Neuronal stem cell (in vitro differentiated cells): ENCODE data around the gene MS4A14.

Experiments
- DNase-seq: peaks from one replicate; pipeline ENCODE4 v3.0.0-alpha.2; 2013; ENCODE audit warnings: low spot score
- H2AFZ ChIP-seq: one replicate; pipeline ENCODE4 v1.6.1; 2013; ENCODE audit warnings: mild to moderate bottlenecking, low read length, inconsistent platforms
- H2AK5ac ChIP-seq: 2 replicates; pipeline ENCODE4 v1.6.1; 2013; ENCODE audit warnings: low read depth, mild to moderate bottlenecking, inconsistent platforms, low read length, moderate library complexity, mixed read lengths
- H2BK120ac ChIP-seq: 2 replicates; pipeline ENCODE4 v1.6.1; 2013; ENCODE audit warnings: low read depth, mild to moderate bottlenecking, inconsistent platforms, low read length, moderate library complexity, mixed read lengths
- H2BK12ac ChIP-seq: one replicate; pipeline ENCODE4 v1.6.1; 2013; ENCODE audit warnings: low read length, inconsistent platforms
- H2BK15ac ChIP-seq: 2 replicates; pipeline ENCODE4 v1.6.1; 2013; ENCODE audit warnings: mild to moderate bottlenecking, low read length, inconsistent platforms, mixed read lengths
- H2BK5ac ChIP-seq: one replicate; pipeline ENCODE4 v1.6.1; 2013; ENCODE audit warnings: inconsistent platforms, mild to moderate bottlenecking, low read length, moderate library complexity
- H3K14ac ChIP-seq: one replicate; pipeline ENCODE4 v1.6.1; 2013; ENCODE audit warnings: low read length, inconsistent platforms
- H3K18ac ChIP-seq: 2 replicates; pipeline ENCODE4 v1.6.1; 2013; ENCODE audit warnings: low read length, inconsistent platforms
- H3K23ac ChIP-seq: 2 replicates; pipeline ENCODE4 v1.6.1; 2013; ENCODE audit warnings: low read depth, mild to moderate bottlenecking, mixed read lengths, low read length, inconsistent platforms; ENCODE audit not compliant: poor library complexity
- H3K27ac ChIP-seq: replicated peaks from 3 replicates; pipeline ENCODE4 v1.5.1; 2013; ENCODE audit warnings: low read length, inconsistent platforms
- H3K27me3 ChIP-seq, 3 experiments: 2 replicates each; pipeline ENCODE4 v1.6.1; 2013; ENCODE audit warnings: low read length in 3 of 3, mild to moderate bottlenecking in 2 of 3, inconsistent platforms in 1 of 3, low read depth in 1 of 3, mixed read lengths in 1 of 3, moderate library complexity in 1 of 3; ENCODE audit not compliant: control insufficient read depth in 3 of 3, insufficient read depth in 3 of 3
- H3K36me3 ChIP-seq, 2 donors: replicated peaks in 1 of 2; 2 replicates each; pipeline ENCODE4 v1.6.1; 2013; ENCODE audit warnings: low read length in 2 of 2; ENCODE audit not compliant: control insufficient read depth in 2 of 2, insufficient read depth in 2 of 2
- H3K4ac ChIP-seq: 2 replicates; pipeline ENCODE4 v1.6.1; 2013; ENCODE audit warnings: inconsistent platforms, mild to moderate bottlenecking, low read length, moderate library complexity
- H3K4me1 ChIP-seq, 2 donors: 1 replicate in 1 of 2; 2 replicates in 1 of 2; pipeline ENCODE4 v1.6.1; 2013; ENCODE audit warnings: low read length in 2 of 2, low read depth in 1 of 2; ENCODE audit not compliant: control insufficient read depth in 2 of 2, insufficient read depth in 1 of 2
- H3K4me2 ChIP-seq: one replicate; pipeline ENCODE4 v1.6.1; 2013; ENCODE audit warnings: mild to moderate bottlenecking, low read length, inconsistent platforms; ENCODE audit not compliant: insufficient read depth, poor library complexity, severe bottlenecking
- H3K4me3 ChIP-seq, 2 donors: 2 replicates each; pipeline ENCODE4 v1.5.1; 2013; ENCODE audit warnings: low read length in 2 of 2, mild to moderate bottlenecking in 2 of 2, inconsistent platforms in 1 of 2, moderate library complexity in 1 of 2
- H3K79me1 ChIP-seq: one replicate; pipeline ENCODE4 v1.6.1; 2013; ENCODE audit warnings: low read depth, mild to moderate bottlenecking, inconsistent platforms, low read length, moderate library complexity
- H3K9ac ChIP-seq: one replicate; pipeline ENCODE4 v1.6.1; 2013; ENCODE audit warnings: mild to moderate bottlenecking, low read depth, low read length, inconsistent platforms; ENCODE audit not compliant: poor library complexity
- H3K9me3 ChIP-seq, 2 donors: replicated peaks in 1 of 2; 2 replicates each; pipeline versions ENCODE3 to v1.6.1; 2013; ENCODE audit warnings: low read length in 2 of 2, mild to moderate bottlenecking in 2 of 2, inconsistent platforms in 1 of 2, low read depth in 1 of 2, mixed read lengths in 1 of 2, moderate library complexity in 1 of 2; ENCODE audit not compliant: control insufficient read depth in 2 of 2, insufficient read depth in 1 of 2
- H4K8ac ChIP-seq: one replicate; pipeline ENCODE4 v1.6.1; 2013; ENCODE audit warnings: low read depth, mild to moderate bottlenecking, inconsistent platforms, low read length, moderate library complexity
- H4K91ac ChIP-seq: one replicate; pipeline ENCODE4 v1.6.1; 2013; ENCODE audit warnings: low read length, low read depth, mild to moderate bottlenecking, inconsistent platforms; ENCODE audit not compliant: poor library complexity
- WGBS, 2 donors: extraction: QIAGEN DNeasy Blood & Tissue Kit; methylation state at CpG; one replicate each; pipeline ENCODE4 v1.1.7; 2013; ENCODE audit warnings: missing lambda C conversion rate in 2 of 2, mixed read lengths in 1 of 2; ENCODE audit not compliant: insufficient read length in 2 of 2, insufficient replicate concordance in 1 of 2; ENCODE audit errors: extremely low coverage in 2 of 2; 5-methylcytosine and 5-hydroxymethylcytosine counted together

The MS4A14 gene

DNA sequence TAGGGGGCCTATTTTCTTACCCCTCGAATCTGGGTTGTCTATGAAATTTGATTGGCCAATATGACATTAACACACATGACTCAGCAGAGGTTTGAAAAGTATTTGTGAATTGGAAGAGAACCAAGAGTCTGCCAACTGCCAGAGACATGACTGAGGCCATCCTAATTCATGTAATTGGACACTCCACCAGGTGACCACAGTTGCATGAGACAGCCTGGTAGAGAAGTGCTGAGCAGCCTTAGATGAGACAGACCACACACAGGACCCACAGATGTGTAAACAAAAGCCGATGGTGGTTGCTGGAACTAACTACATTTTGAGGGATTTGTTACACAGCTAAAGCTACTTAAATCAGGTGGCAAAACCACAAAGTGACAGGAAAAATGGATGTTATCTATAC, 32.3 kb downstream of the MS4A14 start:
- Histone ChIP-seq H3K4ac (no peak overlapping the region), H2BK12ac (no peak overlapping the region), H3K4me3 (no peak overlapping the region), H3K9ac (no peak overlapping the region), H3K27ac (no peak overlapping the region), H2BK5ac (no peak overlapping the region), H2AFZ (no peak overlapping the region), H2BK120ac (no peak overlapping the region), H3K14ac (no peak overlapping the region), H2BK15ac (no peak overlapping the region), H3K23ac (no peak overlapping the region), H3K18ac (no peak overlapping the region), H3K4me1 (no peaks in the 10 kb centered on the region), H4K8ac (no peak overlapping the region), H3K27me3 (peaks cover 0 to 2% (median 0%) of the 10 kb centered on the region in 3 experiments), H3K79me1 (no peaks in the 10 kb centered on the region), H3K36me3 (no peaks in the 10 kb centered on the region), H2AK5ac (no peak overlapping the region), H3K4me2 (no peak overlapping the region), H3K9me3 (no peaks in the 10 kb centered on the region), H4K91ac (no peak overlapping the region)
- WGBS, 2 donors, result no CpG with 5 or more reads among the region's 2 CpGs
- no peak for DNase-seq

DNA sequence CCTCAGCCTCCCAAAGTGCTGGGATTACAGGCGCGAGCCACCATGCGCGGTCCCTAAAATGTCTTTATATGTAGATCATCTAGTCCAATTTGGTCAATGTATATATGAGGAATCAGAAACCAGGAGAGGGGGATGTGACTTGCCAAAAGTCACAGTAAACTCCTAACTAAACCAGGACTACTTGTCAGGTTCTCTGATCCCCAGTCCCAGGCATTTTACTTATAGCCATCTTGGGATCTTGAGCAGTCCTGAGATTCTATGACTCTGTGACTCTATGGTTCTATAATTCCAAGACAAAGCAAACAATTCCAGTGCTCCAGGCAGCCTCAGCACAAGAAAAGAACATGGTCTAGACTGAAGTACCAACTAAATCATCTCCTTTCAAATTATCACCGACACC, 33.0 kb downstream of the MS4A14 start, which contains the start of gene MS4A5:
Gene MS4A5 (plus strand): TSS at position 301 of the 400 bp plus-strand sequence. CDS start 103 bp downstream, outside the sequence.
- Histone ChIP-seq H4K91ac (no peak within 1 kb of the TSS), H3K4ac (no peak within 1 kb of the TSS), H3K18ac (no peak within 1 kb of the TSS), H3K27me3 (peaks cover 0 to 5% (median 0%) of the 10 kb centered on the region in 3 experiments), H2AK5ac (no peak within 1 kb of the TSS), H3K9ac (no peak within 1 kb of the TSS), H3K4me1 (no peaks in the 10 kb centered on the region), H2BK12ac (no peak within 1 kb of the TSS), H3K79me1 (no peaks in the 10 kb centered on the region), H3K4me2 (no peak within 1 kb of the TSS), H3K36me3 (no peaks in the 10 kb centered on the region), H3K4me3 (no peak within 1 kb of the TSS), H3K23ac (no peak within 1 kb of the TSS), H4K8ac (no peak within 1 kb of the TSS), H3K14ac (no peak within 1 kb of the TSS), H2BK120ac (no peak within 1 kb of the TSS), H3K9me3 (no peaks in the 10 kb centered on the region), H2BK15ac (no peak within 1 kb of the TSS), H3K27ac (no peak within 1 kb of the TSS), H2AFZ (no peak within 1 kb of the TSS), H2BK5ac (no peak within 1 kb of the TSS)
- DNase-seq, result no peak
- no CpG with 5 or more reads among the region's 5 CpGs for WGBS, 2 donors

DNA sequence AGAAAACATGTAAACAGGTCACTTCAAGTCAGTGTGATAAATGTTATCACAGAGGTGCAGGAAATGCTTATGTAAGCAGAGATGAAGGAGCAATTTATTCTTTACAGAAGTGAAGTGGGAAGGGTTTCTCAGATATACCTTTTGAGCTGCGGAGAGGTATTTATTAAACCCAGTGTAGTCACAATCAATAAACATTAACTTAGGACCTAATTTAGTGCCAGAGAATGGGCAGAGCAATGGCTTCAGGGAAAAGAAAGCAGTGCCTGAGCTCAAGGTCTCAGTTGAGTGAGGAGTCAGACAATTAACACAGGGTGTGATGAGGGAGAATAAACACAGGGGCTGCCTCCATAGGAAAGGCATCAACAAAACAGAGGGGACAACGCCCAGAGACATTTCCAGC, 35.0 kb downstream of the MS4A14 start:
- H3K4me1 ChIP-seq, result no peaks in the 10 kb centered on the region
- no CpG with 5 or more reads among the region's 2 CpGs for WGBS, 2 donors
- H3K27me3 ChIP-seq, result peaks cover 0 to 5% (median 0%) of the 10 kb centered on the region in 3 experiments
- no peak overlapping the region for H2AK5ac ChIP-seq
- H2AFZ ChIP-seq, result no peak overlapping the region
- no peak overlapping the region for H2BK12ac ChIP-seq
- no peak overlapping the region for H3K23ac ChIP-seq
- no peak overlapping the region for H2BK15ac ChIP-seq
- DNase-seq, result no peak
- H4K8ac ChIP-seq, result no peak overlapping the region
- no peak overlapping the region for H3K4me3 ChIP-seq
- H3K9ac ChIP-seq, result no peak overlapping the region
- no peak overlapping the region for H3K4me2 ChIP-seq
- H3K9me3 ChIP-seq, result no peaks in the 10 kb centered on the region
- H3K79me1 ChIP-seq, result no peaks in the 10 kb centered on the region
- no peak overlapping the region for H2BK5ac ChIP-seq
- no peak overlapping the region for H3K27ac ChIP-seq
- H3K18ac ChIP-seq, result no peak overlapping the region
- H2BK120ac ChIP-seq, result no peak overlapping the region
- H3K4ac ChIP-seq, result no peak overlapping the region
- no peaks in the 10 kb centered on the region for H3K36me3 ChIP-seq
- H3K14ac ChIP-seq, result no peak overlapping the region
- H4K91ac ChIP-seq, result no peak overlapping the region

DNA sequence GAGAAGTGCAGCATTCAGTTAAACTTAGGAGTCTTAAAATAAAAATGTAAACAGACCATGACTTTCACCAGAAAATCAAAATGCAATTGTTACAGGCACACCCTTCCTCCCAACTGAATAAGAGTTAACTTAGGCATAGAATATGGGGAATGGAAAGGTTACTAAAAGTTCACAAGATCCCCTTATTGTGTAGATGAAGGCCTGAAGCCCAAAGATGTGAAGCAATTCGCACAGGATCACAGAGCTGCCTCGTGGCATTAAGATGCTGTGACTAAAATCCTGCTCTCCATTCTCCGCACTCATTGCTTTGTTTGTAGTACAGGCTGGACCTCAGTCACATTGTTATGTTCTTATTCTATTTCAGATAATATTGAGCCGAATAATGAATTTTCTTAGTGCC, 37.1 kb downstream of the MS4A14 start:
- Histone ChIP-seq H3K4me1 (no peaks in the 10 kb centered on the region), H3K4ac (no peak overlapping the region), H2AK5ac (no peak overlapping the region), H3K9me3 (no peaks in the 10 kb centered on the region), H3K23ac (no peak overlapping the region), H2AFZ (no peak overlapping the region), H4K91ac (no peak overlapping the region), H2BK120ac (no peak overlapping the region), H3K4me3 (no peak overlapping the region), H3K36me3 (no peaks in the 10 kb centered on the region), H3K27me3 (peaks cover 0 to 5% (median 0%) of the 10 kb centered on the region in 3 experiments), H3K9ac (no peak overlapping the region), H3K14ac (no peak overlapping the region), H3K18ac (no peak overlapping the region), H3K79me1 (no peaks in the 10 kb centered on the region), H2BK12ac (no peak overlapping the region), H3K27ac (no peak overlapping the region), H2BK15ac (no peak overlapping the region), H3K4me2 (no peak overlapping the region), H2BK5ac (no peak overlapping the region), H4K8ac (no peak overlapping the region)
- no peak for DNase-seq
- WGBS, 2 donors, result no CpG with 5 or more reads among the region's 4 CpGs
